CD4-positive, alpha-beta T cell treated with Interferon alpha-2 for 1 hour (primary cell): ENCODE results near the gene NEMP1.
"Not testable (repeated sequence)": the region's sequence is repeated elsewhere in the genome, so short reads cannot be mapped to it uniquely, and the experiment has no call there.

ENCODE experiments used
- DNase-seq, 2 donors: peaks; one replicate each; pipeline ENCODE4 v3.0.0-alpha.2; 2020 to 2022

The NEMP1 gene, protein sequence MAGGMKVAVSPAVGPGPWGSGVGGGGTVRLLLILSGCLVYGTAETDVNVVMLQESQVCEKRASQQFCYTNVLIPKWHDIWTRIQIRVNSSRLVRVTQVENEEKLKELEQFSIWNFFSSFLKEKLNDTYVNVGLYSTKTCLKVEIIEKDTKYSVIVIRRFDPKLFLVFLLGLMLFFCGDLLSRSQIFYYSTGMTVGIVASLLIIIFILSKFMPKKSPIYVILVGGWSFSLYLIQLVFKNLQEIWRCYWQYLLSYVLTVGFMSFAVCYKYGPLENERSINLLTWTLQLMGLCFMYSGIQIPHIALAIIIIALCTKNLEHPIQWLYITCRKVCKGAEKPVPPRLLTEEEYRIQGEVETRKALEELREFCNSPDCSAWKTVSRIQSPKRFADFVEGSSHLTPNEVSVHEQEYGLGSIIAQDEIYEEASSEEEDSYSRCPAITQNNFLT

DNA sequence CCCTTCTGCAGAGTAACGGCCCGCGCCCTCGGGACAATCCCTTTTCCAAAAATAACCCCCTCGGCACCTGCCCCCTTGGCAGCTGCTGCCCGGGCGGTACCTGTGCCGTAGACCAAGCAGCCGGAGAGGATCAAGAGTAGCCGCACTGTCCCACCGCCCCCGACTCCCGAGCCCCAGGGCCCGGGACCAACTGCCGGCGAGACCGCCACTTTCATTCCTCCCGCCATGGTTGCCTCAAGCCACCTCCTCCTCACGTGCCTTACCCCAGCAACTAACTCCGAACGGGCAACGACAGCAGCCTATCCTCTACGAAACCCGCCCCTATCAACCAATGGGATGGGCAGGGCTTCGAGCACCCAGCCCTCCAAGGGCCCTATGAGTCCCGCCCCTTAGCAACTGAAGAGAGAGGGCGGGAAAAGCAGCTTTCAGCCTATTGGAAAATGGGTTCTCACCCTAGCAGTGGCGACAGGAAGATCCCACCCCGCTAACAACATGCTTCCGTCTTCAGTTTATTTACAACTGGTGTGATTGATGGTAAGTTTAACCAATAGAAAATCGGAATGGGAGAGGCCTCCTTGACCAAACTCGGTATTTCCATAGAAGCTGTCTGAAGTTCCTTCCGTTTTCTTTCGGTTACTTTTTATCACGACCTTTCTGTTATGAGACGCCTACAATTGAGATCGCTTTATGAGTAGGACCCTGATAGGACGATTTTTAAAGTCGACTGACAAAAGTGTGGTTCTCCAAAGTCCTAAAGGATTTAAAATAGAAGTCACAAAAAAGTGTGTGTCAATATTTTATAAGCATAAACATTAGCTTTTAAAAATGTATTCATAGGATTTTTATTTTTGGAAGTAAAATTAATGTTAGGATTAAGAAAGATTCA, at the start of gene NEMP1:
NEMP1 (minus strand) TSS at position 273 of the 886 bp plus-strand sequence; CDS start at position 227, 46 bp downstream.
- peak; percentile 99 to 100 for DNase-seq

DNA sequence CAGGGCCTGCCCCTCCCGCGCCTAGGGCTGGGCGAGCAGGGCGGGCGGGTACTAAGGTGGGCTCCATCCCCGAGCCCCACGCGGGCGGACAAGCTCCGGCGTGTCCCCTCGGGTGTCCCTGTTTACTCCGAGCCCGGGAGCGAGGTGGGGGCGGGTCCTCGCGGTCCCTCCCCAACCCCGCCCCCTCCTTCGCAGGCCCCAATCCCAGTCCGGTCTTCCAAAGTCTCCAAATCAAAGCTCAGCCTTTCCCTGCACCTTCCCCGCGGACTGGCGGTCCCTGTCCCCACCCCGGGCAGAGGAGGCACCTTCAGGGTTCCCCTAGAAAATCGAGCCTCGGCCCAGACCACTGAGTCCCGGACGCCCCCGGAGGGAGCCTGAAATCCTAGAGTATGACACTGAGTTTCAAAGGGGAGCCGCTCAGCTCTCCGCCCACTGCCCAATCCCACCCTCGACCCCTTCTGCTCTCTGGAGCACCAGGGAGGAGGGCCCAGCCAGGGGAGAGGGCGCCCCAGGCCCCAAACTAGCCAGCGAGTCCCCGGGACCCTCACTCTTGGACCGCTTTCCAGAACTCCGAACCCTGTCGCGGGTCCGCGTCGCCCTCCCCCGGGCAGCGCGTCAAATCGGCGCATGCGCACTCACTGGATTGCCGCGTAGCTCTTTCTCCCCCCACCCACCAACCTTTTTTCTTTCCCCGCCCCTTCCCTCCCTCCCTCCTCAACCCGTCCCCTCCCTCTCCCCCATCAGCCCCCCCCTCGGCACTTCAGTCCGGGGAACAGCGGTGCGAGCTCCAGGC, 49.3 kb upstream of the NEMP1 start, which contains the start of gene LRP1:
LRP1 (plus strand) TSS at position 758 of the 793 bp plus-strand sequence. CDS start 482 bp downstream, outside the sequence.
- DNase-seq = peak; percentile 76 to 84

DNA sequence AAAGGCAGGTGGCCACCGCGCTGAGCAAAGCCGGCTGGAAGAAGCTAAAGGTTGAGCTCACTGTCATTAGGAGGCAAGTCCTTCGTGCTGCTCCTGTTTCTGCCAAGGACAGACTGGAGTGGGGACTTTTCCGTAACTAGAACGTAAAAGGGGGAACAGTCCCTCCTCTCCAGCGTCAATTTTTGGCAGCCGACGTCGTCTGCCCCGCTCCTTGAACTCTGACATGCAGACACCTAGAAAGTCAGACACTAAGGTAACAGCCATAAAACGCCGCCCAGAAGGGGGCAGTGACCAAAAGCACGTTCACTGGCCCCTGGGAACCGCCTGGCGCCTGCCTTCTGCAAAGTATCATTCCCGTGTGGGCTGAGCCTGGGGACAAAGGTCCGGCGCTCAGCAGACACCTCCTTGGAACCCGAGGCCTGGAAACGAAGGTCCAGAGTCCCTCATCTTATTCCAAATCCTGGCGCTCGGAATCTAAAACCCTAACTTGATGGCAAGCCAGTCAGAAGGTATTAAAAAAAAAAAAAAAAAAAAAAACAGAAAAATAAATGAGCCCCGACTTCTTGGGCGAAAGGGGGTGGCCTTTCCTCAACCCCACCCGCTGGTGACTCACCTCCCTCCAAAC, 48.6 kb upstream of the NEMP1 start:
- peak; percentile 45 to 59 for DNase-seq

DNA sequence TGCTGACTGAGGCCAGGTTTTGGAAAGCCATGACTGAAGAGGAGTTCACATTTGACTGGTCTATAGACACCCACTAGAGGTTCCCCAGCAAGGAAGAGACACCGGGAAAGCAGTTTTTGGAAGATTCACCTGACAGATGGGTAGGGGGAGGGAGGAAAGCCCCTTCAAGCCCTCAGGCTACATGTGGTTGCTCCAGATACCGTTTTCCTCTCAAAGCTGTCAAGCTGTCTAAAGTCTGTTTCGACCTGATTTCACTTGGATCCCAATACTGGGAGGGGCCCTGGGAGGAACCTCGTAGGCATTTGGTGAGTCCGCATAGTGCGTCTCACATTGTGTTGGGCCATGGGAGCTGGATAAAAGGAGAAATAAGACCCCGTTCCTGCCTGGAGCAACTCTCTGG, 48.0 kb upstream of the NEMP1 start:
- DNase-seq = no peak

DNA sequence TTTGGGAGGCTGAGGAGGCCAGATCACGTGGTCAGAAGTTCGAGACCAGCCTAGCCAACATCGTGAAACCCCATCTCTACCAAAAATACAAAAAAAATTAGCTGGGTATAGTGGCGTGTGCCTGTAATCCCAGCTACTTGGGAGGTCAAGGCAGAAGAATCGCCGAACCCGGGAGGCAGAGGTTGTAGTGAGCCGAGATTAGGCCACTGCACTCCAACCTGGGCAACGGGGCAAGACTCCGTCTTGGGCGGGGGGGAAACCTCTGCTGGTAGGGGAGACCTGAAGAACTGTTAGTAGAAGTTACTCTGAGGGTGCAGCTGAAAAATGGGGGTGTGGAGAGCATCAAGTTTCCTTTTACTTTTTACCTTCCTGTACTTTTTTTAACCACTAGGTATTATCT, 47.5 kb upstream of the NEMP1 start:
- DNase-seq = no peak

DNA sequence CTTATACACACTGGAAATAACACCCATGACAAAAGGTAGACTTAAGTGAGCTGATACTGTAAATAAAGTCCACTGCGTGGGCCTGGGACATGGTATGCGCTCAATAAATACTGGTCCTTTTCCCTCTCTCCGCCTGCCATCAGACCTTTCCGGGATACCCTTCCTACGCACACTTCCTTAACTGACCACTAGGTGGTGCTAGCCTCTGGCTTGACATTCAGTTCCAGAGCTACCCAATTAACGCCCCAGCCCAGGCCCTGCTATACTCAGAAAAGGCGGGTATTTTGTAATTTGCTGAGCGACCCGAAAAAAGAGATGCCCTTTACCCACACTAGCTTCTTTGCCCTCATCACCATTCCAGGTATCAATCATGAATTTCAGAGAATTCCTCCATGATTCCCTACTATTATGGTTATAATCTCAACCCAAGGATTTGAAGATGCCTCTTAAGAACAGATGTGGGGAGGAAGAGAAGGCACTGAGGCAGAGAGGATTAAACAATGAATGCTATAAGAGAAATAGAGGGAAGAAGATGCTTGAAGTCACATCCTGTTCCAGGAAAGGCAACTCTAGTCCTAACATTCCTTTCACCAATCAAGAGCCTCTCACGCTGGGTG, 45.8 kb upstream of the NEMP1 start:
- peak; percentile 75 to 85 for DNase-seq

DNA sequence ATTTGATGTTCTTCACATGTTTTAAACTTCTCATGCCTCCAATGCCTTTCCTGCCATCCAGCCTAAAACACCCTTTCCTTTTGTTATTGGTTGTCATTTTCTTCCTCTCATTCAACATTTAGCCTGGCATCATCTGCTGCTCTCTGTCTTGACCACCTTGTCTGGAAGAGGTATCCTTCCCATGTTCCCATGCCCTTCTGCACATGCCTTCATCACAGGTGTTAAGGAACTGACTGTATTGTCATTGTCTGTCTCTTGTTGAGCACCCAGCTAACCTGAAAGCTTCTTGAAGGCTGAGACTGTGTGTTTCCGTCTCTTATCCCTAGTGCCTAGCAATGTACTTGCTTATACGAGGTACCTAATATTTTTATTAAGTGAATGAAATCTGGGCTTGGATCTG, 45.2 kb upstream of the NEMP1 start:
- DNase-seq = no peak

DNA sequence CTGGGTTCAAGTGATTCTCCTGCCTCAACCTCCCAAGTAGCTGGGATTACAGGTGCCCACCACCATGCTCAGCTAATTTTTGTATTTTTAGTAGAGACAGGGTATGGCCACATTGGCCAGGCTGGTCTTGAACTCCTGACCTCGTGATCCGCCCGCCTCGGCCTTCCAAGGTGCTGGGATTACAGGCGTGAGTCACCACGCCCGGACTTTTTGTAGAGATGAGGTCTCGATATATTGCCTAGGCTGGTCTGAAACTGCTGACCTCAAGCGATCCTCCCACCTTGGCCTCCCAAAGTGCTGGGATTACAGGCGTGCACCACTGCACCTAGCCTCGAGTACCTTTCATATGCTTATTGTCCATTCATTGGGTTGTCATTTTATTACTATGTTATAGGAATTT, 42.1 kb upstream of the NEMP1 start:
- DNase-seq = not testable (repeated sequence)

DNA sequence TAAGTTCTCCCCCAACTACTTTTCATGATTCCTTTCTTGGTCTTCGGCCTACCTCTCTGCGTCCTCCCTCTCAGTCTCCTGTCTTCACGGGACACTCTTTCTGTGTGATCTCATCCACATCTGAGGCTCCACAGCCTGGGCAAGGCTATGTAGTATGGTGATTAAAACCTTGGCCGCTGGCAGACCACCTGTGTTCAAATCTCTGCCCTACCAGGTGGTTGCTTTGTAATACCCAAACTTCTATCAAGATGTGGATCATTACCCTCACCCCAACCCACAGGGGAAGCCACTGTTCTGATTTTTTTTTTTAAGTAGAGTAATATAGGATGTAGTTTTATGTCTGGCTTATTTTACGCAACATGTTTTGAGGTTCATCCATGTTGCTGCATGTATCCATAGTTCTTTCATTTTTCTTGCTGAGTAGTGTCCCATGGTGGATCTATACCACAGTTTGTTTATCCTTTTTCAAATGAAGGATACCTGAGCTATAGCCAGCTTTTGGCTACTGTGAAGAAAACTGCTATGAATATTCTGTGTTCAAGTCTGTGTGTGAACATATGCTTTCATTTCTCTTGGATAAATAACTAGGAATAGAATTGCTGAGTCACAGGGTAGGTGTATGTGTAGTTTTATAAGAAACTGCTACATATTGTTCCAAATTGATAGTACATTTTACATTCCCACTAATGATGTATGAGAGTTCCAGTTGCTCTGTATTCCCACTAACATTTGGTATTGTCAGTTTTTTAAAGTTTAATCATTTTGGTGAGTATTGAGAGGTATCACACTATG, 40.9 kb upstream of the NEMP1 start:
- DNase-seq = no peak

DNA sequence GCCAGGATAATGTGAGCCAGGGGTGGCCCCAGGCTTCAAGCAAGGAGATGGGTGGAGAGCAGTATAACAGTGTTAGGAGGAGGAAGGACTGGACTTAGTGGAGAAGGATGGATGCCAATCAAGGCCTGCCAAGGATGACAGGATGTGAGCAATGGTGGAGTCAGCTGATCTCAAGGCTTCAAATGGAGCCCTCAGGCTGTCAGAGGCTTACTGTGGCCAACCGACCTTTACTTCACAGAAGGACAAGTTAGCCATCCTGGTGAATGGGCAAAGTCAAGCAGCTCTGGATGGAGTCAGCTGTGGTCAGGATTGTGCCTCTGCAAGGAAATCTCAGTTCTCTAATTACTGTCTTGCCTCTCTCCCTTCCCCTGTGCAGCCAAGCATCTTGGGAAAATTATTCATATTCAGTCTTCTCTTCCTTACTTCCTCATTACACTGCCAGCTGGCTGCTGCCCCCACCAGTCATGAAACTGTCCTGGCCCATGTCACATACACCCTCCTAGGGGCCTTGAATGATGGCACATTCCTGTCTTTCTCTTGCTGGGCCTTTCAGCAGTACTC, 40.2 kb upstream of the NEMP1 start:
- DNase-seq = peak in 1 of 2 donors; percentile 27

DNA sequence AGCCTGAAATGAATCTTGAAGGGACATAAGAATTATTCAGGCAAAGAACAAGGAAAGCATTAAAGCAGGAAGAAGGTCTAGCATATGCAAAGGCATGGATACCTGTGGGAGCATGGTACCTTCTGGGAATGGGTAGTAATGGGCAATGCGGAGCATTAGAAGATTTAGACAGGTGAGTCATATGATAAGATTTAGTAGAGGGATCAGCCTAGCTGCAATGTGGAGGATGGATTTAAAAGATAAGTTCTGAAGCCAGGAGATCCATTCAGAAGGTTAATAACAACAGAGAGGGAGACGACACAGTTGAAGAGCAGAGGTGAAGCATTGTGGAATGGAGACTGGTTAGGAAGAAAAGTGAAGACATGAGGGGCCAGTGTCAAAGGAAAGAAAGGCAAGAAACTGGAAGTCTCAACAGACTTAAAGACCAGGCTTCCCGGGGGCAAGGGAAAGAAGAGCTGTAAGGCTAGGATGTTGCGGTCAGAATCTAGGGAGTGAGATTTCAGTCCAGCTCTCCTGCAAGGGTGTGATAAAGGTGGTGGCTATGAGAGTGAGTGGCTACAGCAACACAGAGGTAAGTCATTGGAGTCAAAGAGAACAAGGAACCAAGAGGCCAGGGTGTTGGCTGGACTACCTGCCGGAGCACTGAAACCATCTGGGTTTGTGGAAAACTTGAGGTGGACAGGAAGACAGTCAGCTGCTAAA, 38.1 kb upstream of the NEMP1 start:
- DNase-seq = no peak

DNA sequence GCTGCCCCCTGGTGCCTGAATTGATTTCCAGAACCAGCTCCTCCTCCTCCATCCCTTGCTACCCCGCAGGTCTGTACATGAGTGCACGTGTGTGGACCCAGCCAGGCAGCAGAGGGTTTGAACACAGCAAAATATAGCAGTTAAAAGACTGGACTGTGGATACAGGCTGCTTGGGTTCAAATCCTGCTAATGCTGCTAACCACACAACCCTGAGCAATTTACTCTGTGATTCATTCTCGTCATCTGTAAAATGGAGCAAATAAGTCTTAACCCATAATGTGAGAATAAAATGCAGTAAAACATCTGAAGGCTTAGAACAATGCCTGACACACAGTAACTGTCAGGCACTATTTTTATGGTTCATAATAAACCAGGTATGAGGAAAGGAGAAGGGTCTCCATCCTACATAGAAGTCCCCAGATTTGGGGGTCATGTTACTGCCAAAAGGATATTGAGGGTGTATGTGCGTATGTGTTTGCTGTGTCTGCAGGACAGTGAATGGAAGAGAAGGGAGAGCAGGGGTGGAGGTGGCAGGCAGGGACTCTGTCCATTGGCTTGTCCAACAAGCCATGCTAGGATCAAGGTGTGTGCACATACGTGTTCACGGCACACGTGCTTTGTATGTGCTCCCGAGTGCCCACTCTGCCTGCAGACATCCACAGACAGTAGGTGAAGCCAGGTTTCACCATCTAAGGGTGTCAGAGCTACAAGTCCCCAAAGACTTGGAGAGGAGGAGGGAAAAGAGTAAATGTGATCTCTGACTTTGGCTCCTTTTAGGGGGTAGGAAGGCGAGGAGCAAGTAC, 34.1 kb upstream of the NEMP1 start:
- no peak for DNase-seq

DNA sequence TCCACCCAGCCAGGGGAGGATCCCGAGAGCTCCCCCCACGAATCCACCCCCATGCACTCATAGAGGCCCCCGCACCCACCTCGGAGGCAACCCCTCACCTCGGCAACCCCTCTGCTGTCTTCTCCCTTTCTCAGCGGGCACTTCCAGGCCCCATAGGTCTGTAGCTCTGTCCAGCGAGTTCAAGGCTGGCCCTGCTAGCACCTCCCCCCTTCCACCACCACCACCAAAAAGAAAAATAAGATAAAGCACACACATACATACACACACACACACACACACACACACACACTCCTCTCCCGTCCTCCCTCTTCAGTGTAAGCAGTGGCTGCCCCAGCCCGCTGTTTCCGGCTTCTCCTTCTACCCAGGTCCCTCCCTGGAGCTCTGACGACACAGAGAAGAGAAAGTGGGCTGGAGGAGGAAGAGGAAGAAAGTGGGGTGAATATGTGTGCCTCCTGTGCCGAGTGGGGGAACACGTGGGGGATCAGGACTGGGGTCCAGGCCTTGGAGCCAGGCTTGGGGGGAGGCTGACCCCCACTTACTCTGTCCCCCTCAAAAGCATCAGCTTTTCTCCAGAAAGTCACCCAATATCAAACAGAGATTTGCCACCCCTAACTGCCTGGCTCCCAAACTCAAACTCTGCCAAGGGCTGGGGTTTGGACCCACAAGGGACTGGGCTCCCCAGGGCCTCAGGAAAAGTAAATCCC, 32.6 kb upstream of the NEMP1 start, which contains the start of gene STAT6:
STAT6 (minus strand) TSS at position 332 of the 704 bp plus-strand sequence. CDS start 3,084 bp downstream, outside the sequence.
- peak; percentile 91 to 93 for DNase-seq

DNA sequence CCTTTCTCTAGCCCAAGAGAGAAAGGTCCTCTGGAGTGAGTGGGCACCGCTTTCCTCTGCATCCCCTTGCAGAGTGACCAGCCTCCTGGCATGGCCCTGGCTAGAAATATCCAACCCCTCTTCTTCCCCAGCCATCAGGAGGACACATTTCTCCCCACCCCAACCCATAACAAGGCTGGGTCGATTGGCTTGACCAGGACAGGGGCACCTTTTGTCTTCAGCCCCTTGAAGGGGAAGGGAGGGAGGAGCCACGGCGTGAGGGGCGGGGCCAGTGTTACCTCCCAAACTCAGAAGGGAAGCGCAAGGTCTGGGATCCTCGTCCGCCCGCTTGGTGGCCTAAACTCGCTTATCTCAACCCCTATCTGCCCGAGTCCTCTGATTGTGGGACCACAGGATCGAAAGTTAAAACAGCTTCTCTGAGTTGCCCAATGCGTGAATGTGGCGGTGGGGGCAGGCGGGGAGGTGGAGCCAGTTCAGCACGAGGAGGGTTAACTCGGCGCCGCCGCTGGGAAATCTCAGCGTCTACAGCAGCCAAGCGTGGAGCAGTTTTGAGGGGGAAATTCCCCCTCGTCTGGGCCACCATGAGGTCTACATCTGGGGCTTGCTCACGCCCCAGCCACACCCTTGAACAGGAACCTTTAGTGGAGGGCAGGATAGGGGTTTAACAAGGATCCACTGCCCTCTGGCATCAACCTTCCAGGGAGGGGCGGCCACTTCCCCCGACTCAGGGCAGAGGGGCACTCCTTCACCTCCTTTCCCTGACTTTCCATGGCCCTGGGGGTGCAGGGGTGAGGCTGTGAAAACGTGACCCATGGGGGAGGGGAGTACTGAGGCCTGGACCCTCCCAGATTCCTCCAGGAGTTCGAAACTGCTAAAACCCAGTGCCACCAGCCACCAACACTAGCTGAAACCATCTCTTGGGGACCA, 31.8 kb upstream of the NEMP1 start:
- peak; percentile 79 to 83 for DNase-seq

DNA sequence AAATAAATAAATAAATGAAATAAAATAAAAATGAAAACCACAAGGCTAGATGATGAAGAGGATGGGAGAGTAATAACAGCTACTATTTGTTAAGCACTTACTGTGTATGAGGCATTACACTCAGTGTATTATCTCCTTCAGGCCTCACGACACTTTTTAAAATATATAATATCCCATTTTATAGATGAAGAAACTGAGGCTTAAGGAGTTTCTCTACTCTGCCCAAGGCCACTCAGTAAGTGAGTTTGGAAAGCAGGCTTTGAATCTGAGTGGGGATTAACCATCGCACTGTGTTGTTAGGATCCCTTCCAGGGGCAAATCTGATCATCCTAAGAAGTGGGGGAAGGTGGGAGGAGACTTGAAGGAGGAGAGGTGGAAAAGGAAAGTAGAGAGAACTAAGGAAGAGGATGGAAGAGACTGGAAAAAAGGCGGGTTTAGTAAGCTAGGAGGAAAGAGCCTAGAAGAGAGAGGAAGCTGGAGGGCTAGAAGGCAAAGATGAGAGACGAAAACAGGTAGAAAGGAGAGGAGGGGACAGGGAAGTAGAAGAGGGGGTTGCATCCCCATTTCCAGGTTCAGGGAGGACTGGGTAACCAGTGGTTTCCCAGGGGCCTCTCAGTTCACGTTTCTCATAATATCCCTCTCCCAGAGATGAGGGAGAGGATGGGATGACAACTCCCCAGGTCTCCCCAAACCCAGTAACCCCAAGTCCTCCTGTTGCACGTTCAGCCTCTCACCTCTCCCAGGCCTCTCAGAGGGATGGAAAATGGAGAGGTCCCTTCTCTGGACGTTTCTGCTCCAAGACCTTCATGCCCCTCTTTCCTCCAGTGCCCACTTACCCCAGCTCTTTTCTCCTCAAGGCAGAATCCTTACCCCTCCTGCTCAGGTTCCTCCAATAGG, 30.9 kb upstream of the NEMP1 start:
- DNase-seq = no peak
